Cardiac muscle cell (in vitro differentiated cells and primary cell): ENCODE data around the gene AGPAT4. TPM values are rescaled to one million over a fixed set of nuclear protein-coding genes. Genes with fewer than 3 reads are reported as not detected.
A peak's percentile ranks its signal among the peaks of the same experiment; 100 is the strongest.
"Not testable (repeated sequence)": the region's sequence is repeated elsewhere in the genome, so short reads cannot be mapped to it uniquely, and the experiment has no call there.

Source experiments
- DNase-seq, 2 donors: peaks; one replicate each; pipeline versions ENCODE4 v3.0.0 to v3.0.0-alpha.2; 2010 to 2017; ENCODE audit warnings: low read depth in 1 of 2, low spot score in 1 of 2
- H3K27ac ChIP-seq: fragments of 200-600 bp; sonication (generic); 2 replicates; pipeline ENCODE4 v1.5.1; 2016
- H3K27me3 ChIP-seq: fragments of 200-600 bp; sonication (generic); 2 replicates; pipeline ENCODE4 v1.6.0; 2016; ENCODE audit warnings: control low read depth
- H3K36me3 ChIP-seq: fragments of 200-600 bp; sonication (generic); 2 replicates; pipeline ENCODE4 v1.5.1; 2016; ENCODE audit warnings: control low read depth
- H3K4me1 ChIP-seq: fragments of 200-600 bp; sonication (generic); 2 replicates; pipeline ENCODE4 v1.8.1; 2017; ENCODE audit warnings: low read depth, mild to moderate bottlenecking, mixed run types
- H3K4me3 ChIP-seq: fragments of 200-600 bp; sonication (generic); 2 replicates; pipeline ENCODE4 v1.5.1; 2016; ENCODE audit warnings: mild to moderate bottlenecking
- H3K9me3 ChIP-seq: fragments of 200-600 bp; sonication (generic); 2 replicates; pipeline ENCODE4 v1.5.1; 2017; ENCODE audit warnings: low read depth, mild to moderate bottlenecking, control low read depth
- CTCF ChIP-seq: IDR thresholded peaks from 2 replicates; pipeline ENCODE4 v1.5.1; 2012; ENCODE audit warnings: low read depth, mild to moderate bottlenecking, low read length
- polyA plus RNA-seq: library from polyadenylated mRNA; unstranded; fragments of >200 nt; fragmentation: Nextera tagmentation; extraction: Ambion mirVana; gene quantifications from 2 replicates; pipeline ENCODE4 v1.2.1, GENCODE V29; 2016
- total RNA-seq: library from RNA; depleted of rRNA; stranded (reverse); fragments of >200 nt; gene quantifications from 2 replicates; pipeline ENCODE4 v1.2.3, GENCODE V29; 2016

AGPAT4 gene
- total and polyA plus RNA-seq, 2 experiments from 2014 or later = 13.9 to 17.7 TPM

- no peaks in the 10 kb centered on the region for H3K27me3 ChIP-seq
These were observed 46.6 kb downstream of the AGPAT4 start for GRCh38 chr6:161227004-161227960.

GRCh38 chr6:161226009-161226964, 47.6 kb downstream of the AGPAT4 start:
- peak in 1 of 2 donors; percentile 32 for DNase-seq
- H3K4me3 ChIP-seq = no peak overlapping the region
- no peaks in the 10 kb centered on the region for H3K9me3 ChIP-seq
- no peak for TF ChIP-seq CTCF
- peaks cover 8% of the 10 kb centered on the region for H3K36me3 ChIP-seq
- H3K27me3 ChIP-seq = no peaks in the 10 kb centered on the region
- peaks cover 13% of the 10 kb centered on the region for H3K4me1 ChIP-seq
- peak overlapping the region; percentile 88 for H3K27ac ChIP-seq

More at GRCh38 chr6:161227004-161227960, 46.6 kb downstream of the AGPAT4 start:
- Histone ChIP-seq H3K9me3 (no peaks in the 10 kb centered on the region), H3K4me3 (no peak overlapping the region), H3K27ac (peak overlapping the region; percentile 88), H3K36me3 (peaks cover 10% of the 10 kb centered on the region), H3K4me1 (peaks cover 13% of the 10 kb centered on the region)
- DNase-seq = no peak
- no peak for TF ChIP-seq CTCF

DNA sequence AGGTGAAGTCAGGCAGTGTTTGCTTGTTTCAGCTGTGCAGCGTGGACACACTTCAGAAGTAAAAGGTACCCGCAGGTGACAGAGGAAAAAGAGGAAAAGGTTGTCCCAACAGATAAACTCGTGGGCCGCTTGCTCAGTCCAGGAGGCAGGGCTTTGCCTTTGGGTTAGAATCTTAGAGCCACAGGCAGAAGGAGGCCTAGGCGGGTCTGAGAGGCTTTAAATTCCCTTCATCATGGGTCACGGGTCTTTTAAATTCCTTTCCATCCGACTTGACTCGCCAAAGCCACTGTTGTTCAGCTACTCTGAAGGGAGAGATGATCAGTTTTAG, 48.2 kb downstream of the AGPAT4 start:
- Histone ChIP-seq H3K36me3 (peaks cover 3% of the 10 kb centered on the region), H3K9me3 (no peaks in the 10 kb centered on the region), H3K27me3 (no peaks in the 10 kb centered on the region), H3K4me1 (peaks cover 13% of the 10 kb centered on the region), H3K27ac (peak overlapping the region; percentile 88), H3K4me3 (no peak overlapping the region)
- TF ChIP-seq CTCF = no peak
- DNase-seq = no peak

- H3K27me3 ChIP-seq, H3K9me3 ChIP-seq, H3K36me3 ChIP-seq, DNase-seq, H3K4me3 ChIP-seq: not testable (repeated sequence)
- Histone ChIP-seq H3K27ac (peak overlapping the region; percentile 88), H3K4me1 (peaks cover 13% of the 10 kb centered on the region)
These were observed 48.7 kb downstream of the AGPAT4 start for GRCh38 chr6:161224951-161225680.

- Histone ChIP-seq H3K9me3 (no peaks in the 10 kb centered on the region), H3K36me3 (no peaks in the 10 kb centered on the region), H3K27me3 (no peaks in the 10 kb centered on the region), H3K4me3 (no peak overlapping the region), H3K27ac (no peak overlapping the region), H3K4me1 (peaks cover 13% of the 10 kb centered on the region)
- TF ChIP-seq CTCF = no peak
- no peak for DNase-seq
These were observed 50.2 kb downstream of the AGPAT4 start for GRCh38 chr6:161223646-161224045.
